Forelimb muscle (tissue), 1 donor: ENCODE data around the gene OCEL1. TPM values are rescaled to one million over a fixed set of nuclear protein-coding genes. Genes with fewer than 3 reads are reported as not detected.
"Not testable (repeated sequence)": the region's sequence is repeated elsewhere in the genome, so short reads cannot be mapped to it uniquely, and the experiment has no call there.

Source experiments
- DNase-seq: peaks from one replicate; pipeline ENCODE4 v3.0.0-alpha.2; 2013; ENCODE audit warnings: low read depth
- polyA plus RNA-seq: library from polyadenylated mRNA; unstranded; fragments of 120-200 nt; gene quantifications from one replicate; pipeline ENCODE4 v1.2.1, GENCODE V29; 2013; ENCODE audit not compliant: insufficient read length

The OCEL1 gene
- polyA plus RNA-seq, 1 donor: 8.8 TPM

GRCh38 chr19:17263712-17264640 is 38.0 kb downstream of the OCEL1 start:
- no peak for DNase-seq

DNA sequence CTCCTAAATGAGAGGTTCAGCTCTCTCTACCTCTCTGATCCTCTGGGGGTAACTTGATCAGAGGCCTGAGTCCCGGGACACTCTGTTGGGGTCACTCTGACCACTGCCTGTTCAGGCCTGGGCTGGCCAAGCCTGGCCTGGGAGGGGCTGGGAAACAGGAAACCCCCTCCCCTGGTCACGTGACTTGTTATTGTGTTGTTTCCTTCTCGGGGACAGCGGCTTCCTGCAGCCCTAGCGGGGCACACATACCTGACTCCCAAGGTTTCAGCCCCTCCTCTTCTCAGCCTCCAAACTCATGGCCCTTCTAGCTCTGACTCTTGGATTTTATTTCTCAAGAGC is 38.6 kb downstream of the OCEL1 start, which contains the start of gene USHBP1:
Gene USHBP1, minus strand, starts transcription at position 105 of the 339 bp plus-strand sequence. CDS start 446 bp downstream, outside the sequence.
- DNase-seq: no peak

- no peak for DNase-seq
These were observed 40.0 kb downstream of the OCEL1 start for GRCh38 chr19:17266026-17266425.

DNA sequence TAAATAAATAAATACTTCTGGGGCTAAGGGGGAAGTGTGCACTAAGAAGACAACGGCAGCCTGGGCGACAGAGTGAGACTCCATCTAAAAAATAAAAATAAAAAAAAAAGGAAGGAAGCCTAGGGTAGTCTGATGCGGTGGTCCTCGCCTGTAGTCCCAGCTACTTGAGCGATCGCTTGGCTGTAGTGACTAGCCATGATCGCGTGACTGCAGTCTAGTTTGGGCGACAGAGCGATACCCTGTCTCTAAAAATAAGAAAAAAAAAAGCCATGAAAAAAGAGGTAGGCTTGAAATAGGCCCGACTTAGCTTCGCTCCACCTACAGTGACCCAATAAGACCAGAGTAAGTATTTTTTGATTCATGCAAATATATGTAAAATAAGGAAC is 40.6 kb downstream of the OCEL1 start:
- no peak for DNase-seq

- peak; percentile 97 for DNase-seq
These were observed 41.2 kb downstream of the OCEL1 start, which contains the start of gene BABAM1 for GRCh38 chr19:17266975-17267788. Gene BABAM1, plus strand, starts transcription at chr19:17267443. Its CDS starts 1,364 bp downstream, at chr19:17268807.

DNA sequence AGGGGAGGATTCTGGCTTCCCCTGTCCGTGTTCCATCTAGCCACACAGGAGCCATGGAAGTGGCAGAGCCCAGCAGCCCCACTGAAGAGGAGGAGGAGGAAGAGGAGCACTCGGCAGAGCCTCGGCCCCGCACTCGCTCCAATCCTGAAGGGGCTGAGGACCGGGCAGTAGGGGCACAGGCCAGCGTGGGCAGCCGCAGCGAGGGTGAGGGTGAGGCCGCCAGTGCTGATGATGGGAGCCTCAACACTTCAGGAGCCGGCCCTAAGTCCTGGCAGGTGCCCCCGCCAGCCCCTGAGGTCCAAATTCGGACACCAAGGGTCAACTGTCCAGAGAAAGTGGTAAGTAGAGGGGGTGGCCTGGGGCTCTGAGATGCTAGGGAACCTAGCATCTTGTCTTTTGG is 42.7 kb downstream of the OCEL1 start:
- DNase-seq: no peak

DNA sequence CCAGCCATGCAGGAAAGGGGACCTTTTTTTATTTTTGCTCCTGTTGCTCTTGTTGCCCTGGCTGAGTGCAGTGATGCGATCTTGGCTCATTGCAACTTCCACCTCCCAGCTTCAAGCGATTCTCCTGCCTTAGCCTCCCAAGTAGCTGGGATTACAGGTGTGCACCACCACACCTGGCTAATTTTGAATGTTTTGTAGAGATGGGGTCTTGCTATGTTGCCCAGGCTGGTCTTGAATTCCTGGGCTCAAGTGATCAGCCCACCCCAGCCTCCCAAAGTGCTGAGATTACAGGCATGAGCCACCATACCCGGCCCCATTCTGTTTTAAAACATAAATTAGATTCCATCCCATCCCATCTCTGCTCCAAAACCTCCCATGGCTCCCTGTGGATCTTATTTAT is 48.9 kb downstream of the OCEL1 start:
- DNase-seq: not testable (repeated sequence)

DNA sequence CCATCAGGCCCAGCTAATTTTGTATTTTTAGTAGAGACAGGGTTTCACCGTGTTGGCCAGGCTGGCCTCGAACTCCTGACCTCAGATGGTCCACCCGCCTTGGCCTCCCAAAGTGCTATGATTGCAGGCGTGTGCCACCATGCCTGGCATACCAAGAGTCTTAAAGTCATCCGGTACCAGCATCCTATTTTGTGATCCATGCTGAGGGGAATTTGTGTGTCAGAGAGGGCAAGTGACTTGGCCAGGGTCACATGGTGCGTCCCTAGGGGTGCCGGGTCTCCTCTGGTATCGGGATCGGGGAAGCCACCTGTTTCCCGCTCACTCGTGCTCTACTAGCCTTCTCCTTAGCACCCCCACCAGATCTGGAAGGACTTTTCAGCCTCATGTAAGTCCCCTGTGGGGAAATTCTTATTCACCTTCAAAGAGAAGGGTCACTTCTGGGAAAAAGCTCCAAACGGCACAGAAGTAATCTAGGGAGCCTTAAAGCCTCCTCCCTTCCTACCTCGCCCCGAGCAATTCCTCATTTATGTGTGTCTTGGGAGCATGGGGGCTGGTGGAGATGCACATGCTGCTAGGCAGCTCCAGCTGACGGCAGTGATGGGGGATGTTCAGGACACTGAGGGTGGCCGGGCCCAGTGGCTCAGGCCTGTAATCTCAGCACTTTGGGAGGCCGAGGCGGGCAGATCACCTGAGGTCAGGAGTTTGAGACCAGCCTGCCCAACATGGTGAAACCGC is 49.6 kb downstream of the OCEL1 start:
- no peak for DNase-seq

Other genes starting within 250 kb of the OCEL1 start
- 2.4 TPM for gene CPAMD8, start 199.4 kb upstream of the OCEL1 start, polyA plus RNA-seq
- 9.1 TPM for gene HAUS8, start 150.8 kb upstream of the OCEL1 start, polyA plus RNA-seq
- 32.6 TPM for gene MYO9B, start 150.4 kb upstream of the OCEL1 start, polyA plus RNA-seq
- 31.6 TPM for gene USE1, start 10.9 kb upstream of the OCEL1 start, polyA plus RNA-seq
- 30.0 TPM for gene NR2F6, start 19.7 kb downstream of the OCEL1 start, polyA plus RNA-seq
- 5.6 TPM for gene USHBP1, start 38.5 kb downstream of the OCEL1 start, polyA plus RNA-seq
- gene BABAM1, start 41.2 kb downstream of the OCEL1 start, polyA plus RNA-seq: 77.1 TPM
- gene ANKLE1, start 55.7 kb downstream of the OCEL1 start, polyA plus RNA-seq: 1.8 TPM
- 7.9 TPM for gene ABHD8, start 77.2 kb downstream of the OCEL1 start, polyA plus RNA-seq
- gene MRPL34, start 79.6 kb downstream of the OCEL1 start, polyA plus RNA-seq: 28.3 TPM
- gene DDA1, start 83.3 kb downstream of the OCEL1 start, polyA plus RNA-seq: 34.8 TPM
- 7.9 TPM for gene ANO8, start 108.6 kb downstream of the OCEL1 start, polyA plus RNA-seq
- gene GTPBP3, start 111.3 kb downstream of the OCEL1 start, polyA plus RNA-seq: 11.9 TPM
- gene PLVAP, start 151.1 kb downstream of the OCEL1 start, polyA plus RNA-seq: 40.7 TPM
- not detected for gene CCDC194, start 168.0 kb downstream of the OCEL1 start, polyA plus RNA-seq
- gene BST2, start 179.4 kb downstream of the OCEL1 start, polyA plus RNA-seq: 4.6 TPM
- 25.3 TPM for gene MVB12A, start 193.8 kb downstream of the OCEL1 start, polyA plus RNA-seq
- gene TMEM221, start 222.4 kb downstream of the OCEL1 start, polyA plus RNA-seq: 1.3 TPM
- gene NXNL1, start 234.7 kb downstream of the OCEL1 start, polyA plus RNA-seq: not detected
- gene SLC27A1, start 244.3 kb downstream of the OCEL1 start, polyA plus RNA-seq: 18.9 TPM